ENCODE results near the gene MAP3K2. TPM values are rescaled to one million over a fixed set of nuclear protein-coding genes. Genes with fewer than 3 reads are reported as not detected.

The MAP3K2 gene
- total RNA-seq, 1 donor = 41.6 TPM

DNA sequence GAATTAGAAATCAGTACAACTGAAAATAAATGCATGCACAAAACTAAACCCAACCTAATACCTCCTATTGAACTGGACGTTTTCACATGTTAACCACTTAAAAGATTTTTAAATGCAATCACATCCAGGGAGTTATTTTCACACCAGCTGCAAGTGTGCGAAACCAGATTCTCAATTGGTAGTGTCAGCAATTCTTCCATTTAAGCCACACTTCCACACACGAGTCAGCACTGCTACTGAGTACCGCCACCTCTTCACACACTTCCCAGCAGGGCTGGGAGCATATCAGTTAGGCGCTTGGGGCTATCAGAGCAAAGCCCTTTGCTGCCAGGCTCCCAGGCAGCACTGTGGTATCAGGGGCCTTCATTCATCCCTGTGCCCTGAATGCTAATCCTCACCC, 108.0 kb downstream of the MAP3K2 start:
- TF ChIP-seq, protein P1, sequence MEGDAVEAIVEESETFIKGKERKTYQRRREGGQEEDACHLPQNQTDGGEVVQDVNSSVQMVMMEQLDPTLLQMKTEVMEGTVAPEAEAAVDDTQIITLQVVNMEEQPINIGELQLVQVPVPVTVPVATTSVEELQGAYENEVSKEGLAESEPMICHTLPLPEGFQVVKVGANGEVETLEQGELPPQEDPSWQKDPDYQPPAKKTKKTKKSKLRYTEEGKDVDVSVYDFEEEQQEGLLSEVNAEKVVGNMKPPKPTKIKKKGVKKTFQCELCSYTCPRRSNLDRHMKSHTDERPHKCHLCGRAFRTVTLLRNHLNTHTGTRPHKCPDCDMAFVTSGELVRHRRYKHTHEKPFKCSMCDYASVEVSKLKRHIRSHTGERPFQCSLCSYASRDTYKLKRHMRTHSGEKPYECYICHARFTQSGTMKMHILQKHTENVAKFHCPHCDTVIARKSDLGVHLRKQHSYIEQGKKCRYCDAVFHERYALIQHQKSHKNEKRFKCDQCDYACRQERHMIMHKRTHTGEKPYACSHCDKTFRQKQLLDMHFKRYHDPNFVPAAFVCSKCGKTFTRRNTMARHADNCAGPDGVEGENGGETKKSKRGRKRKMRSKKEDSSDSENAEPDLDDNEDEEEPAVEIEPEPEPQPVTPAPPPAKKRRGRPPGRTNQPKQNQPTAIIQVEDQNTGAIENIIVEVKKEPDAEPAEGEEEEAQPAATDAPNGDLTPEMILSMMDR (IDR thresholded peaks at IDR 0.05; ENCODE audit: insufficient read depth, low read length) = no peak
- DNase-seq (ENCODE audit: low read depth) = no peak
- no peak overlapping the region for H3K4me3 ChIP-seq (ENCODE audit: low read depth, low read length)

DNA sequence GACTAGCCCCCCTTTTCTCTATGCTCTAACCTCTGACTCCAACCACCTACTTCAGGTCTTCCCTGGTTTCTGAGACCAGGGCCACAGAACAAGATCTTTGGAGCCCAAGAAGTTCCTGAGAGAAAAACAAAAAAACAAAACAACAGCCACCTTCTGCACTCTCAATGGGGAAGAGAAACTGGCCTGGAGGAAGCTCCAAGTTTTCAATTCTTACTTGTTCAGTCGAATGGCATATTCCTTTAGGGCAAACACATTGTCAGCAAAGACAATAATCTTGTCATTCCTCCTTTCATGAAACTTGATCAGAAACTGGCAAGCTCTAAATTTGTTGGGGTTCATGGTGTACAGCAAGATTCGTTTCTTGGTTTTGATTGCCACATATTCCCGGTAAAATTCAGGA, 108.8 kb downstream of the MAP3K2 start:
- H3K4me3 ChIP-seq (ENCODE audit: low read depth, low read length) = no peak overlapping the region
- TF ChIP-seq, protein P1 (IDR thresholded peaks at IDR 0.05; ENCODE audit: insufficient read depth, low read length) = no peak
- DNase-seq (ENCODE audit: low read depth) = no peak

DNA sequence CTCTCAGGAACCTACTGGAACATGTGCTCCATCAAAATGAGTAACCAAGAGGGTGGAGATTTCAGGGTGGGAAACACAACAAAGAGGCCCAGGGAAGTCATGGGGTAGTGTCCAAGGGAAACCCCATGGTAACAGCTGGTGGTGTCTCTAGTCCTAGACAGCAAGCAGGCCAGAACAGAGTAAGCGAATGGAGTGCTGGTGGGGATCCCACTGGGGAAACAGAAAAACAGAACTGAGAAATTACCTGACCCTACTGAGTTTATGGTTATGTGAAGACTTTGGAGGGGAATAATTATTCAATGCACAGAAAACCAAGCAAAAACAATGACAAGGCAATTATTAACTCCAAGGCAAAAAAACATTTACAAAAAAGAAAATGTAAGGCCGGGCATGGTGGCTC, 110.7 kb downstream of the MAP3K2 start:
- no peak overlapping the region for H3K4me3 ChIP-seq (ENCODE audit: low read depth, low read length)
- DNase-seq (ENCODE audit: low read depth) = peak; percentile 8
- TF ChIP-seq, protein P1 (IDR thresholded peaks at IDR 0.05; ENCODE audit: insufficient read depth, low read length) = no peak

DNA sequence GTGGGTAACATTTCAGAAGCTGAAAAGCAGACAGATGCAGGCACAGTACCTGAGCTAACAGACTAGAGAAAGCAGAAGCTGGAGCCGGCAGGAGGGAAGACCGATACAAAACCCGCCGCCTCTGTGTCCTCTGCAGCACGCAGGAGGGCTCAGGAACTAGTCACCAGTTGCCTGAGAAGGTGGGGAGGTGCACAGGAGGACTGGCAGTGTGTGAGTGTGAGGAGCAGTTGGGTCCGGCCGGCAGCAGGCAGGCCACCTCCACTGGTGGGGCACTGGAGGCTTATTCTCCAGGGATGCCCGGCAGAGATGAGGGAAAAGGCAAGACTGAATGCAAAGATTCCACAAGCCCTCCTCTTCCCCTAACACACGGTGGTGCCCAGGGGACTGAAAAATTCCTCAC, 112.0 kb downstream of the MAP3K2 start:
- TF ChIP-seq, protein P1 (IDR thresholded peaks at IDR 0.05; ENCODE audit: insufficient read depth, low read length) = no peak
- no peak for DNase-seq (ENCODE audit: low read depth)
- no peak overlapping the region for H3K4me3 ChIP-seq (ENCODE audit: low read depth, low read length)

DNA sequence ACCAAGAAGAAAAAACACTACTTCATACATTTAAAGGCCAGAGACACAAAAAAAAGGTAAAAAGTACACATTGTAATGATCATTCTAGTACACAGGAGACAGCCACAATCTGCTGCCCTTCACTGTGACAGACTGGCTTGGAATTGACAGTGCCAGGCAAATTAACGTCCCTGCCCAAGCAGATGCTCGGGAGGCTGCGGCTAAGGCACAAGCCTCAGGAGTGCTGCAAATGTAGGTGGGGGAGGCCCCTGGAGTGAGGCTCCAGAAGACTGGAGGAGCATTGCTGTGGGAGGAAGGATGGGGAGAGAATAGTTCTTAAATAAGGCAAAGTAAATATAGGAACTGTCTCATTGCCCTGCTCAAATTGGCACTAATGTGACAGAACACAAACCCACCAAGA, 112.4 kb downstream of the MAP3K2 start:
- no peak for DNase-seq (ENCODE audit: low read depth)
- TF ChIP-seq, protein P1 (IDR thresholded peaks at IDR 0.05; ENCODE audit: insufficient read depth, low read length) = no peak
- no peak overlapping the region for H3K4me3 ChIP-seq (ENCODE audit: low read depth, low read length)

DNA sequence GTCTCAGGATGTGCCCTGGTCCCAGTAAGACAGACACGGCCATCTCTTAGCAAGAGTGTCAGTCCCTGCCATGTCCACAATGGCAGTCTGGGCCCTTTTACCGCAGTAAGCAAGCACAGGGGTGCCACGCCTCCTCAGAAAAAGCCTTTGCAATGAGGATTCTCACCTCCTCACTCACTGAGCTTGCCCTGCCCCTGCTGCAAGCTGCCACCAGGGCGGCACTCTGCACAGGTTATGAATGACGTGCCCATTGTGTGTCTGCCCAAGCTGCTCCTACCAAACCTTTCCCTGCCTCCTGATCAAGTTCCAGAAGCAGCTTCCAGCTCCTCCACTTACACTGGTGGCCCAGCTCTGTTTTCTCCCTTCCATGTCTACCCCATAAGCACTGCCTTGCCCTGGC, 117.1 kb downstream of the MAP3K2 start:
- H3K4me3 ChIP-seq (ENCODE audit: low read depth, low read length) = no peak overlapping the region
- TF ChIP-seq, protein P1 (IDR thresholded peaks at IDR 0.05; ENCODE audit: insufficient read depth, low read length) = no peak
- DNase-seq (ENCODE audit: low read depth) = no peak

DNA sequence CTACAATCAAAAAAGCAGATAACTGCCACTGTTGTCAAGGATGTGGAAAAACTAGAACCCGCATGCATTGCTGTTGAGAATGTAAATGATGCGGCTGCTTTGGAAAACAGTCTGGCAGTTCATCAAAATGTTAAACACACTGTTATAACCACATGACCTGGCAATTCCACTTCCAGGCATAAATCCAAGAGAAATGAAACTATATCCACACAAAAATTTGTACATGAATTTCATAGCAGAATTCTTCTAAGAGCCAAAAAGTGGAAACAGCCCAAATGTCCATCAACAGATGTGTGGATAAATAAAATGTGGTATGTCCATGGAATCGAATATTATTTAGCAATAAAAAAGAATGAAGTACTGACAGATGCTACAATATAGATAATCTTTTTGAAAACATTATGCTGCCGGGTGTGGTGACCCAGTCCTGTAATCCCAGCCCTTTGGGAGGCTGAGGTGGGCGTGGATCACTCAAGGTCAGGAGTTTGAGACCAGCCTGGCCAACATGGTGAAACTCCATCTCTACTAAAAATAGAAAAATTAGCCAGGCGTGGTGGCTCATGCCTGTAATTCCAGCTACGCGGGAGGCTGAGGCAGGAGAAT, 125.9 kb downstream of the MAP3K2 start:
- no peak overlapping the region for H3K4me3 ChIP-seq (ENCODE audit: low read depth, low read length)
- TF ChIP-seq, protein P1 (IDR thresholded peaks at IDR 0.05; ENCODE audit: insufficient read depth, low read length) = no peak
- peak; percentile 86 for DNase-seq (ENCODE audit: low read depth)

All from fibroblast of the aortic adventitia (primary cell).